Measurements from ENCODE around the gene MAPK13.
A peak's percentile ranks its signal among the peaks of the same experiment; 100 is the strongest.
"Not testable (repeated sequence)": the region's sequence is repeated elsewhere in the genome, so short reads cannot be mapped to it uniquely, and the experiment has no call there.

The MAPK13 gene

GRCh38 chr6:36114798-36115408 lies 15.4 kb upstream of the MAPK13 start:
- DNase-seq (ENCODE audit: low spot score) = no peak

- DNase-seq (ENCODE audit: low spot score) = no peak
Measured at GRCh38 chr6:36115412-36115811, 14.9 kb upstream of the MAPK13 start.

GRCh38 chr6:36116066-36116864 lies 14.0 kb upstream of the MAPK13 start:
- DNase-seq (ENCODE audit: low spot score) = peak; percentile 69

- DNase-seq (ENCODE audit: low spot score) = peak; percentile 83
Measured at GRCh38 chr6:36116943-36117342, 13.4 kb upstream of the MAPK13 start.

GRCh38 chr6:36117658-36118549 lies 12.4 kb upstream of the MAPK13 start:
- DNase-seq (ENCODE audit: low spot score) = peak; percentile 73

GRCh38 chr6:36118550-36119107 lies 11.7 kb upstream of the MAPK13 start:
- peak; percentile 95 for DNase-seq (ENCODE audit: low spot score)

- DNase-seq (ENCODE audit: low spot score) = peak; percentile 80
Measured at GRCh38 chr6:36119209-36119608, 11.1 kb upstream of the MAPK13 start.

GRCh38 chr6:36120018-36120417 lies 10.3 kb upstream of the MAPK13 start:
- DNase-seq (ENCODE audit: low spot score) = peak; percentile 58

- peak; percentile 85 for DNase-seq (ENCODE audit: low spot score)
Measured at GRCh38 chr6:36120539-36120938, 9.8 kb upstream of the MAPK13 start.

- DNase-seq (ENCODE audit: low spot score) = peak; percentile 90
Measured at GRCh38 chr6:36120979-36121786, 9.1 kb upstream of the MAPK13 start.

GRCh38 chr6:36121787-36122494 lies 8.4 kb upstream of the MAPK13 start:
- DNase-seq (ENCODE audit: low spot score) = peak; percentile 59

- DNase-seq (ENCODE audit: low spot score) = no peak
Measured at GRCh38 chr6:36122495-36123269, 7.6 kb upstream of the MAPK13 start.

- peak; percentile 95 for DNase-seq (ENCODE audit: low spot score)
Measured at GRCh38 chr6:36123270-36124139, 6.8 kb upstream of the MAPK13 start.

- not testable (repeated sequence) for DNase-seq (ENCODE audit: low spot score)
Measured at GRCh38 chr6:36124346-36124745, 6.0 kb upstream of the MAPK13 start.

GRCh38 chr6:36124881-36125280 lies 5.4 kb upstream of the MAPK13 start:
- DNase-seq (ENCODE audit: low spot score) = no peak

- DNase-seq (ENCODE audit: low spot score) = no peak
Measured at GRCh38 chr6:36125575-36125974, 4.7 kb upstream of the MAPK13 start.

GRCh38 chr6:36126121-36126520 lies 4.2 kb upstream of the MAPK13 start:
- no peak for DNase-seq (ENCODE audit: low spot score)

GRCh38 chr6:36126553-36127458 lies 3.5 kb upstream of the MAPK13 start:
- DNase-seq (ENCODE audit: low spot score) = no peak

Data from hematopoietic multipotent progenitor cell treated with erythropoietin and hydrocortisone succinate and interleukin-3 and kit ligand, for 17 days (in vitro differentiated cells).